Stimulated activated memory B cell treated with anti-CD40 and anti-IgM and Interleukin-4, amounts not matched to agents 10 μg/mL and 1 μg/mL and 100 μg/mL, for 72 hours (primary cell): ENCODE results near the gene NUDT6.
"Not testable (repeated sequence)": the region's sequence is repeated elsewhere in the genome, so short reads cannot be mapped to it uniquely, and the experiment has no call there.

ENCODE experiments used
- ATAC-seq: fragments of 150-1000 bp; cut with Tn5 transposase; 2 replicates; pipeline ENCODE4 v1.10.0; 2021
- H3K27ac Mint-ChIP-seq: one replicate; pipeline ENCODE4 v1.8.0; 2022; ENCODE audit warnings: mild to moderate bottlenecking, mixed read lengths
- H3K27me3 Mint-ChIP-seq: one replicate; pipeline ENCODE4 v1.8.0; 2022; ENCODE audit warnings: mixed read lengths
- H3K36me3 Mint-ChIP-seq: one replicate; pipeline ENCODE4 v1.8.0; 2022; ENCODE audit warnings: mixed read lengths
- H3K4me1 Mint-ChIP-seq: one replicate; pipeline ENCODE4 v1.8.0; 2022; ENCODE audit warnings: mixed read lengths
- H3K4me3 Mint-ChIP-seq: one replicate; pipeline ENCODE4 v1.8.0; 2022; ENCODE audit warnings: mild to moderate bottlenecking, moderate library complexity, mixed read lengths
- H3K9me3 Mint-ChIP-seq: one replicate; pipeline ENCODE4 v1.8.0; 2022; ENCODE audit warnings: mixed read lengths

Gene NUDT6

GRCh38 chr4:122873146-122873545 lies 49.3 kb downstream of the NUDT6 start:
- Mint-ChIP-seq H3K27me3 (peaks cover 54% of the 10 kb centered on the region), H3K9me3 (no peaks in the 10 kb centered on the region), H3K27ac (no peak overlapping the region), H3K4me1 (no peaks in the 10 kb centered on the region), H3K36me3 (no peaks in the 10 kb centered on the region), H3K4me3 (no peak overlapping the region)
- no peak for ATAC-seq

- not testable (repeated sequence) for H3K4me3 Mint-ChIP-seq, H3K27ac Mint-ChIP-seq, H3K4me1 Mint-ChIP-seq, ATAC-seq, H3K36me3 Mint-ChIP-seq, H3K9me3 Mint-ChIP-seq
- peaks cover 40% of the 10 kb centered on the region for H3K27me3 Mint-ChIP-seq
These were observed 54.2 kb downstream of the NUDT6 start for GRCh38 chr4:122868235-122868634.

- Mint-ChIP-seq H3K9me3 (no peaks in the 10 kb centered on the region), H3K4me1 (no peaks in the 10 kb centered on the region), H3K27me3 (peaks cover 28% of the 10 kb centered on the region), H3K4me3 (no peak overlapping the region), H3K36me3 (no peaks in the 10 kb centered on the region), H3K27ac (no peak overlapping the region)
- ATAC-seq, result no peak
These were observed 57.0 kb downstream of the NUDT6 start for GRCh38 chr4:122865425-122865824.

- ATAC-seq, result no peak
- H3K4me1 Mint-ChIP-seq, result no peaks in the 10 kb centered on the region
These were observed 58.8 kb downstream of the NUDT6 start for GRCh38 chr4:122863639-122864038.

GRCh38 chr4:122861172-122861943 lies 61.0 kb downstream of the NUDT6 start:
- no peaks in the 10 kb centered on the region for H3K4me1 Mint-ChIP-seq
- no peak for ATAC-seq
- no peak overlapping the region for H3K4me3 Mint-ChIP-seq
- H3K9me3 Mint-ChIP-seq, result no peaks in the 10 kb centered on the region
- peaks cover 23% of the 10 kb centered on the region for H3K27me3 Mint-ChIP-seq
- no peaks in the 10 kb centered on the region for H3K36me3 Mint-ChIP-seq
- no peak overlapping the region for H3K27ac Mint-ChIP-seq

More at GRCh38 chr4:122863639-122864038, 58.8 kb downstream of the NUDT6 start:
- Mint-ChIP-seq H3K4me3 (no peak overlapping the region), H3K9me3 (no peaks in the 10 kb centered on the region), H3K27ac (no peak overlapping the region), H3K27me3 (peaks cover 16% of the 10 kb centered on the region), H3K36me3 (no peaks in the 10 kb centered on the region)

GRCh38 chr4:122858705-122859104 lies 63.7 kb downstream of the NUDT6 start:
- no peak overlapping the region for H3K27ac Mint-ChIP-seq
- H3K4me1 Mint-ChIP-seq, result no peaks in the 10 kb centered on the region
- no peak overlapping the region for H3K4me3 Mint-ChIP-seq
- H3K9me3 Mint-ChIP-seq, result no peaks in the 10 kb centered on the region
- no peaks in the 10 kb centered on the region for H3K36me3 Mint-ChIP-seq
- H3K27me3 Mint-ChIP-seq, result peaks cover 26% of the 10 kb centered on the region
- no peak for ATAC-seq

- no peak for ATAC-seq
These were observed 65.2 kb downstream of the NUDT6 start for GRCh38 chr4:122857160-122857559.

GRCh38 chr4:122855353-122855890 lies 67.0 kb downstream of the NUDT6 start:
- Mint-ChIP-seq H3K27ac (no peak overlapping the region), H3K27me3 (peaks cover 15% of the 10 kb centered on the region), H3K4me1 (no peaks in the 10 kb centered on the region), H3K36me3 (no peaks in the 10 kb centered on the region), H3K9me3 (no peaks in the 10 kb centered on the region), H3K4me3 (no peak overlapping the region)
- ATAC-seq, result no peak

More at GRCh38 chr4:122857160-122857559, 65.2 kb downstream of the NUDT6 start:
- H3K36me3 Mint-ChIP-seq, result no peaks in the 10 kb centered on the region
- H3K4me3 Mint-ChIP-seq, result no peak overlapping the region
- H3K9me3 Mint-ChIP-seq, result no peaks in the 10 kb centered on the region
- no peaks in the 10 kb centered on the region for H3K4me1 Mint-ChIP-seq
- H3K27me3 Mint-ChIP-seq, result peaks cover 31% of the 10 kb centered on the region
- H3K27ac Mint-ChIP-seq, result no peak overlapping the region

- no peak for ATAC-seq
- no peak overlapping the region for H3K27ac Mint-ChIP-seq
- no peaks in the 10 kb centered on the region for H3K9me3 Mint-ChIP-seq
- no peak overlapping the region for H3K4me3 Mint-ChIP-seq
- H3K36me3 Mint-ChIP-seq, result no peaks in the 10 kb centered on the region
- H3K27me3 Mint-ChIP-seq, result peaks cover 15% of the 10 kb centered on the region
- no peaks in the 10 kb centered on the region for H3K4me1 Mint-ChIP-seq
These were observed 67.7 kb downstream of the NUDT6 start for GRCh38 chr4:122854447-122855352.

GRCh38 chr4:122851568-122851967 lies 70.8 kb downstream of the NUDT6 start:
- Mint-ChIP-seq H3K4me3 (no peak overlapping the region), H3K27ac (no peak overlapping the region), H3K36me3 (no peaks in the 10 kb centered on the region), H3K4me1 (no peaks in the 10 kb centered on the region), H3K27me3 (peaks cover 18% of the 10 kb centered on the region), H3K9me3 (no peaks in the 10 kb centered on the region)
- no peak for ATAC-seq

- H3K36me3 Mint-ChIP-seq, H3K27ac Mint-ChIP-seq, H3K9me3 Mint-ChIP-seq, H3K4me3 Mint-ChIP-seq, H3K4me1 Mint-ChIP-seq, ATAC-seq: not testable (repeated sequence)
- H3K27me3 Mint-ChIP-seq, result peaks cover 18% of the 10 kb centered on the region
These were observed 72.6 kb downstream of the NUDT6 start for GRCh38 chr4:122849789-122850188.

GRCh38 chr4:122847931-122848330 lies 74.5 kb downstream of the NUDT6 start:
- H3K9me3 Mint-ChIP-seq, result no peaks in the 10 kb centered on the region
- peaks cover 9% of the 10 kb centered on the region for H3K27me3 Mint-ChIP-seq
- no peak overlapping the region for H3K4me3 Mint-ChIP-seq
- ATAC-seq, result no peak
- H3K27ac Mint-ChIP-seq, result no peak overlapping the region
- no peaks in the 10 kb centered on the region for H3K4me1 Mint-ChIP-seq
- no peaks in the 10 kb centered on the region for H3K36me3 Mint-ChIP-seq

GRCh38 chr4:122845760-122846159 lies 76.6 kb downstream of the NUDT6 start:
- H3K36me3 Mint-ChIP-seq, result no peaks in the 10 kb centered on the region

GRCh38 chr4:122845066-122845465 lies 77.3 kb downstream of the NUDT6 start:
- Mint-ChIP-seq H3K9me3 (no peaks in the 10 kb centered on the region), H3K4me3 (no peak overlapping the region), H3K36me3 (no peaks in the 10 kb centered on the region), H3K27ac (no peak overlapping the region), H3K4me1 (no peaks in the 10 kb centered on the region), H3K27me3 (peaks cover 9% of the 10 kb centered on the region)
- ATAC-seq, result no peak

More at GRCh38 chr4:122845760-122846159, 76.6 kb downstream of the NUDT6 start:
- no peak overlapping the region for H3K27ac Mint-ChIP-seq
- H3K4me1 Mint-ChIP-seq, result no peaks in the 10 kb centered on the region
- peaks cover 9% of the 10 kb centered on the region for H3K27me3 Mint-ChIP-seq
- ATAC-seq, result no peak
- no peak overlapping the region for H3K4me3 Mint-ChIP-seq
- H3K9me3 Mint-ChIP-seq, result no peaks in the 10 kb centered on the region

- not testable (repeated sequence) for H3K4me1 Mint-ChIP-seq, H3K9me3 Mint-ChIP-seq, H3K36me3 Mint-ChIP-seq, H3K4me3 Mint-ChIP-seq, ATAC-seq, H3K27ac Mint-ChIP-seq, H3K27me3 Mint-ChIP-seq
These were observed 78.0 kb downstream of the NUDT6 start for GRCh38 chr4:122844391-122844790.
